CD1c-positive myeloid dendritic cell (primary cell): Measurements from ENCODE around the gene CDC45.

Experiments
- DNase-seq: peaks from one replicate; pipeline ENCODE4 v3.0.0-alpha.2; 2016; ENCODE audit errors: extremely low spot score

CDC45 gene

DNA sequence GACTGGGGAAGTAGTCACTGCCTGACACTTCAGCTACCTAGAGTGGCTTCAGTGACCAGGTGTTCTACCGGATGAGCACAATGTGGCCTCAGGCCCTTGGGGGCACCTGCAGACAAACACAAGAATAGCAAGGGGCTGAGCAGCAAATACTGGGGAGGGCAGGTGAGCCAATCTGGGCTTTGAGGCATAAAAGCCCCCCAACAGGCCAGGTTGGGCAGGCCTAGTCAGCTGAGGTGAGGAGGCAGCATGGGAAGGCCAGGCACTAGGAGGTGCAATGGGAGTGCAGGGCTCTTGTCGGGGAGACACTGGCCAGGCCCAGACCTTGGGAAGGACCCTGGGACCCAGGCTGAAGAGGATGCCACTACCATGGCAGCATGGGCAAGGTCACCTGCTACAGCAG lies 9.7 kb upstream of the CDC45 start:
- no peak for DNase-seq

DNA sequence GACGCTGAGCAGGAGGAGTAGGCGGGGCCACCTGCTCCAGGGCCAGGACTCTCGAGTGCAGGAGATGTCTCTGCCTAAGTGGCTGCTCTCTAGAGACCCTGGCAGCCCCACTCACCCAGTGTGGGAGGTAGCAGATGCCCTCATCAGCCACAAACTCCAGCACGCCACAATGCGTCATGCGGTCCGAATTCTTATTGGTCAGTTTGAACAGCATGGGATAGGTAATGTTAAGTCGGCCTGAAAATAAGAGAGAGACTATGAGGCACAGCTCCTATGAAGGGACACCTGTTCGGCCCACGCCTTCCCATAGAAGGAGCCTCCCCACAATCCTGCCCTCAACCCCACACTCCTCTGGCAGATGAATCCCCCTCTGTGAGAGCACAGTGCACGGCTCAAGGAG lies 8.1 kb upstream of the CDC45 start:
- DNase-seq: no peak

DNA sequence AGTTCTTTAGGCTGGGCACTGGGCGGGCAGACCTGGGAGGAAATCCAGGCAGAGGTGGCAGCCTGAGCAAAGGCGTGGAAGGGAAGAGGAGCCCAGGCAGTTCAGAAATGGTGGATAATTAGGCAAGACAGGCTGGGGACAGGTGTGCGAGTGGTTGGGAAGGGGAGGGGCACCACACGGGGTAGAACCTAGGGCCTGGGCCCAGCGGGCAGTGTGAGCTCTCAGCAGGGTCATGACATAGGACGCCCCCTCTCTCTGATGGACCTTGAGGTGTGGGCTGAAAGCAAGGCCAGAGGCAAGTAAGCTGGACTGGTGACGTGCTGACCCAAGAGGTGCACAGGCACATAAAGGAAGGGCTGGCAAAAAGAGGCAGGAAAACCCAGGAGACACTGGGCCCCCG lies 7.5 kb upstream of the CDC45 start:
- no peak for DNase-seq

DNA sequence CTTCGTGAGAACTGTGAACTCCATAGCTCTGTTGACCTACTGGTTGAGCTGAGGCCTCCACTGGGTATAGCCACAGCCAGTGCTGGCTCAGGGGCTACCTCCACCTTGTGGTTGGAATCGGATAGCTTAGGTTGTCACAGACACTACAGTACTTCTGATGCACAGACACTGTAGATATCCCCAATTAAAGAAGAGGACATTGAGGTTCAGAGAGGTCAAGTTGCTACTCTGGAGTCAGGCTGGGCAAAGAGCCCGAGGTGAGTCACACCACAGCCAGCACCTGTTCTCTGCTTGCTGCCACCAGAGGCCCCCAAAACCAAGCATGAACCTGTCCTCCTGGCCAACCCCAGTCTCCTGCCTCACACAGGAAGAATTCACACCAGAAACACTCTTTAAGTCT lies 6.1 kb upstream of the CDC45 start:
- no peak for DNase-seq

DNA sequence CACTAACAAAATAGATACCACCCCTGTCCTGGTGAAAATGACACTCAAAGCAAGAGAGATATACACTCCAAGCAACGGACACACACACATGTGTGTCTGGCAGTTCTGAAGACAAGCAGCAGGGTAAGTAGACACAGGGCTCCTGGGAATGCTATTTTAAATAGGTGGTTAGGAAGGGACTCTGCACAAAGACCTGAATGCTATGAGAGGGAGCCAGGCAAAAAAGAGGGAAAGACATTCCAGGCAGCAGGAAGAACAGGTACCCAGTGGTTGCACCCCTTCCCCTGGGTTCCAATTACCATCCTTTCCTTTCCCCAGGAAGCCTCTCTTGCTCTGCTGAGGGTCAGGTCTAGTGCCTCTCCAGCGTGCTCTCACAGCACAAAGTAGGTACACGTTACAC lies 3.7 kb upstream of the CDC45 start:
- no peak for DNase-seq

DNA sequence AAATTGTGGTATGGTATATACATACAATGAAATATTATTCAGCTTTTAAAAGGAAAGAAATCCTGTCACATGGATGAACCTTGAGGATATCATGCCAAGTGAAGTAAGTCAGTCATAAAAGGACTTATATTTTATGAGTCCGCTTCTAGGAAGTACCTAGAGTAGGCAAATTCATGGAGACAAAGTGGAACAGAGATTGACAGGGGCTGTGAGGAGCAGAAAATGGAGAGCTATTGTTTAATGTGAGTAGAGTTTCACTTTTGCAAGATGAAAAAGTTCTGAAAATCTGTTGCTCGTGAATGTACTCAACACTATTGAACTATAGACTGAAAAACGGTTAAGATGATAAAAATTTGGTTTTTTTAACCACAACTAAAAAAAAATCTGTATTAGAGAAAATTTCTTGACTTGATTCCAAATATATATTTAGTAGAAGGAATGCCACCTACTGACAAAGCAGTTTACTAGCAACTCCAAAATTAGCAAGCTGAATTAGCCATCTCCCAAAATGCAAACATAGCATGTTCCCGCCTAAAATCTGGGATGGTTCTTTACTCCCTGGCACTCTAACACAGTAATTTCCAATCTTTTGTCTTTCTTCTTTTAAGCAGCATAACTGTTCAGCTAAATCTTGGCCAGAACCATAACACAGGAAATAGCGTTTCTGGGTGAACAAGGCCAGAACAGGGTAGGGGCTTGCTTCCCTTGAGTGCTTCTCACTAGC lies 2.2 kb upstream of the CDC45 start:
- DNase-seq: peak; percentile 2

DNA sequence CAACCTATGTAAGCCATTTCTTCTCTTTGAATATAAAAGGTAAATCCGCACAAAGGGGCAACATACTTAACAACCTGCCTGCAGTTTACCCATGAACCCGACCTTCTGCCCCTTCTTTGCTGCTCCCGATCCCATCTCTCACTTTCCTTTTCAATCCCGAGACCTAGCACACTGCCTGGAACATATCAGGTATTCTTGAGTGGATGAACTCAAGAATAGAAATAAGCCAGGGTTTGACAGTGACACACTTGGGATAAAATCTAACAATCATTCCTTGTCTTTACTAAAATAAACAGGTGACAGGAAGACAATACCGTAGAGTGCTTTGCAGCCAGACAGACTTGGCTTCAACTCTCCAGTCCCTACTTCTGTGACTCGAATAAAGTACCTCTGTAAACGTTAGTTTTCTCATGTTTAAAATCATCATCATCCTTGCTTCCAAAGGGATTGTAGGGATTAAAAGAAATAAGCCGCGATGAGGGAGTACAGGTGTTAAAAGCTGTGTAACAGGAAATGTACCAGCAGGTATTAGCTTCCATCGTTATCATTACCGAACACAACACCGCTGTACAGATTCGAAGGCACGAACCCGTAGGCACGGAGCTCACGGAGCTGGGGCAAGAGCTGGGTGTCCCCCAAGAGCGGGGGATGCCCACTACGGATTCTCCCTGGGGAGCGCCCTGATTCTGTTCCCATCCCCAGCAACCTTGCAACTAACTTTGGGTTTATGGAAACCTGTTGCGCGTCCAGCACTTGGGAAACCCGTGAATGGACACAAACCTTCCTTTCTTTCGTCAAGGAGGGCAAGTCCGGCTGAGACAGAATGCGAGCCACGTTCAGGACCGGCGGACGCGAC lies 1.4 kb upstream of the CDC45 start:
- no peak for DNase-seq

DNA sequence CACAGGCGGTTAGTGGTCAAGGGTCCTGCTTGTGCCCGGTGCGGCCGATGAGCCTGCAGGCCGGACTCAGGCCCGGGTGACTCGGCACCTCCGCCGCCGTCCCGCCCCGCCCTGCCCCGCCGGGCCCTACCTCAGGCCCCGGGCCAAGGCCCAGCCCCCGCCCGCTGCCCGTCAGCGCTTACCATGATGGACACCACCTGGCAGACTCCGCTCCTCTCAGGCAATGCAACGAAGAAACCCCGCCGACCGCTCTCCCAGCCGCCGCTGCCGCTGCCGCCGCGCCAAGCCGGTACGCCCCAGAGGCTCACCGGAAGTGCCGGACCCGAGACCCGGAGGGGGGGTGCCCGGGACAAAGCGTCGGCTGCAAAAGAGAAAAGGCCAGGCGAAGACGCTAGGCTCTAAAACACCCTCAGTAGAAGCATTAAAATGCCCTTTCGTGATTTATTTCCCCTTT lies 792 bp upstream of the CDC45 start, which contains the start of gene UFD1:
TSS of gene UFD1 (minus strand) at position 293 of the 454 bp plus-strand sequence. CDS start at position 185, 108 bp downstream.
- peak; percentile 79 for DNase-seq

DNA sequence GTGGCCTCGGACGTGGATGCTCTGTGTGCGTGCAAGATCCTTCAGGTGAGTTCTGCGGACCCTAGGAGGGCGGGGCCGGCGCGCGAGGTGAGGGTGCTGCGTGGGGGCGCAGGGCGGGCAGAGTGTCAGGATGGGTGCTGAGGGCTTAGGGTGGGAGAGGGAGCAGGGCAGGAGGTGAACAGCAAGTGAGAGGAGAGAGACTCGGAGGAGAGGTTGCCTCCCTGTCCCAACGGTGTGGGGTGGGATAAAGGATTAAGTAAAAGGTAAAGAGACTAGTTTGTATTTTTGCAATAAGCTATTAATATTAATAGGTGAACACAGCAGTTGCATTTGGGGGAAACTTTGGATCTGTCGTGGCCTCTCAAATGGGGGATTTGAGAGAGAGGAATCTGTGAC lies 451 bp downstream of the CDC45 start:
- no peak for DNase-seq

DNA sequence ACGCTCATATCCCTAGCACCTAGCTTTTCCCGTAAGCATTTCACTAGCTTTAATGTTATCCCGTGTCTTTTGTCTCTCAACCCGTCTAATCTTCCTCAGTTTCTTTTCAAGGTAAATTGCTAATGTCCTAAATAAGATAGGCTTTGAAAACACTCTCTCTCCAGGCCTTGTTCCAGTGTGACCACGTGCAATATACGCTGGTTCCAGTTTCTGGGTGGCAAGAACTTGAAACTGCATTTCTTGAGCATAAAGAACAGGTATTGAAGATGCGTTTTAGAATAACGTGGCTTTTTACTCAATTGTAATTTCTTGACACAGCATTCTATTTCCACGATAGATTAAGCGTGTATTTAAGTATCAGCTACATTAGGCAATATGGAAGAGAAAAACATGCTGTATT lies 1.1 kb downstream of the CDC45 start:
- no peak for DNase-seq

DNA sequence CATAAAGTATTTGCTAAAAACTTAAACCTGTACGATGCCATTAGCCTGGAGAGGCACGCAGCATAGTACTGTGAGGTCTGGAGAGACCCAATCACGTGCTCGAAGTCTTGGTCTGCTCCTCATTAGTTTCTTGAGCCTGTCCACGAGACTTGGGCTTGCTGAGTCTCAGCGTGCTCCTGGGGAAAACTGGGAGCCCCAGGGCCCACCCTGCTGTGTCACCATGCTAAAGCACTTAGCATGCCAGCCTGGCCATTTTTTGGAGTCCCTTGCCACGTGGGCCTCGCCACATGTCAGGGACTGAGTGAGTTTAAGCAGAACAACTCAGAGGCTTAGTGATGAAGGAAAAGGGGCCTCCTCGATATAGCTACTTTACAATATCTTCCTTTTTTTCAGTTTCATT lies 2.6 kb downstream of the CDC45 start:
- DNase-seq: no peak

DNA sequence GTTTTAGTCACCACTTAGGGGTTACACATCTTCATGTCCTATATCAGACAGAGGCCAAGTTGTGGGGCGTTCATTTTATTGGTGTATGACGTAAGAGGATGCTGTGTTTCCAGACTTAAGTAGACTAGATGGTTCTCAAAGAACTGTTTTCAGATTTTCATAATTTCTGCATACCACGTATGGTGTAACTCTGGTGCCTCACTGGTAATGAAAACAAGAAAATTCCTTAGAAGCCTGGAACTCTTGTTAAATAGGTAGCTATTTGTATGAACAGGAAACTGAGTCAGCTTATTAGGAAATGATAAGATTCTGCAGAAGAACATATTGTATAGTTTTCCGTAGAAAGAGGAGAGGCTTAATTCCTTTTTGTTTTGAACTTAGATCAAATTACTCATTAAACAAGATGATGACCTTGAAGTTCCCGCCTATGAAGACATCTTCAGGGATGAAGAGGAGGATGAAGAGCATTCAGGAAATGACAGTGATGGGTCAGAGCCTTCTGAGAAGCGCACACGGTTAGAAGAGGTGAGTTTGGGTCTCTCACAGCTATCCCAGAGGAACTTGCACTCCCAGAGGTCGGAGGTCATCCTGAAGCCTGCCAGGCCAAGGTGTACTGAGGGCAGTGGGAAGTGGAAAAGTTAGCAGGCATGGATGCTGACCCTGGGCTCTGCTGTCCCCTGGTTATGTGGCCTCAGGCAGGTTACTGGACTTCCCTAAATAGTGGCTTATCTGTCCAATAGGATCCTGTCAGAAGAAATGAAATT lies 3.9 kb downstream of the CDC45 start:
- DNase-seq: no peak

DNA sequence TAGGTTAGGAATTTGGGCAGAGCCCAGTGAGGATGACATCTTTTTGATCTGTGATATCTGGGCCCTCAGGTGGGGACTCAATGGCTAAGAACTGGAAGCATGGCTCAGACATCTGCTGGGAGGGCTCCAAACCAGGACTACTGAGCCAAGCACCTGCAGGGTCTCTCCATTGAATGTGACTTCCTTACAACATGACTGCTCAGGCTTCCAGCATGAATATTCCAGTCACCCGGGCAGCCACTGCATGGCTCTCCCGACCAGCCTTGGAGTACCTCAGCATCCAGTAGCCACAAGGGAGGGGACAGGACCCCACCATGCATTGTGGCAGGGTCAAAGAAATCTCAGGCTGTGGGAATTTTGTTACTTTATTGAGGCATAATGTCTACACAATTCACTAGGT lies 8.6 kb downstream of the CDC45 start:
- no peak for DNase-seq

DNA sequence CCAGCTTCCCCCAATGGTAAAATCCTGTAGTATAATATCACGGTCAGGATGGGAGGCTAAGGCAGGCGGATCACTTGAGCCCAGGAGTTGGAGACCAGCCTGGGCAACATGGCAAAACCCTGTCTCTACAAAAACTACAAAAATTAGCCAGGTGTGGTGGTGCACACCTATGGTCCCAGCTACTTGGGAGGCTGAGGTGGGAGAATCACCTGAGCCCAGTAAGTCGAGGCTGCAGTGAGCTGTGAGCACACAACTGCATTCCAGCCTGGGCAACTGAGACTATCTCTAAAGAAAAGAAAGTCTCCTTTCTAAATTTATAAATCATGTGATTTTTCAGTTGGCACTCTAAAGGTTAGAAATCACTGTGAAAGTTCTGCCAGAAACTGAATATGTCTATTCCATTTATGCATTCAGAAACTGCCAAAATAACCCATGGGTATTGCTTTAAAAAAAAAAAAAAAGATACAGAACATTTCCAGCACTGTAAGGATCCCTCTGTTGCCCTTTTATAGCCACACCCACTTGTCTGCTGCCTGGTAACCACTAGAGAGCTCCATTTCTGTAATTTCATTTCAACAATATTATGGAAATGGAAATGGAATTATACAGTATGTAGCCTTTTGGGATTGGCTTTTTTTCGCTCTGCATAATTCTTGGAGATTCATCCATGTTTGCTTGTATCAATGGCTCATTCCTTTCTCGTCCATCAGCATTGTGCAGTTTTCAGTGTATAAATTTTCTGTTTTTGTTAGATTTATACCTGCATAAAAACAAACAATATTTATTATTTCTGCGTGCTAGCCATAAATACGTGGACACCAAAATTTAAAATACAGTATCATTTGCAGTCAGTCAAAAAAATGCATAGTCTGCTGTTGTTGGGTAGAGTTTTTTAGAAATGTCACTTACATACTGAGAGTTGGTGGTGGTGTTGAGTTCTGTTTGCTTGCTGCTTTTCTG lies 9.4 kb downstream of the CDC45 start:
- no peak for DNase-seq

DNA sequence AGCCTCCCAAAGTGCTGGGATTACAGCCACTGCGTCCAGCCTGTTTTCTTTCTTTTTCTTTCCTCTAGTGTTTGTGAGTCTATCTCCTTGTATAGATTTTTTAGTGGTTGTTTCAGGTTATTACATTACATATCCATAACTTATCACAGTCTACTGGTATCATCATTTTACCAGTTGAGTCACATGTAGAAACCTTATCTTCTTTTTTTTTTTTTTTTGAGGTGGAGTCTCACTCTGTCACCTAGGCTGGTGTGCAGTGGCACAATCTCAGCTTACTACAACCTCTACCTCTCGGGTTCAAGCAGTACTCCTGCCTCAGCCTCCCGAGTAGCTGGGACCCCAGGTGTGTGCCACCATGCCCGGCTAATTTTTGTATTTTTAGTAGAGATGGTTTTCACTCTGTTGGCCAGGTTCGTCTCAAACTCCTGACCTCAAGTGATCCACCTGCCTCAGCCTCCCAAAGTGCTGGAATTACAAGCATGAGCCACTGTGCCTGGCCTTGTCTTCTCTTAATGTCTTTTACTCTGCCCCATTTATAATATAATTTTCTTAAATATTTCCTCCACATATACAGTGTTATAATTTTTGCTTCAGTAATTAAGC lies 11.0 kb downstream of the CDC45 start:
- no peak for DNase-seq

DNA sequence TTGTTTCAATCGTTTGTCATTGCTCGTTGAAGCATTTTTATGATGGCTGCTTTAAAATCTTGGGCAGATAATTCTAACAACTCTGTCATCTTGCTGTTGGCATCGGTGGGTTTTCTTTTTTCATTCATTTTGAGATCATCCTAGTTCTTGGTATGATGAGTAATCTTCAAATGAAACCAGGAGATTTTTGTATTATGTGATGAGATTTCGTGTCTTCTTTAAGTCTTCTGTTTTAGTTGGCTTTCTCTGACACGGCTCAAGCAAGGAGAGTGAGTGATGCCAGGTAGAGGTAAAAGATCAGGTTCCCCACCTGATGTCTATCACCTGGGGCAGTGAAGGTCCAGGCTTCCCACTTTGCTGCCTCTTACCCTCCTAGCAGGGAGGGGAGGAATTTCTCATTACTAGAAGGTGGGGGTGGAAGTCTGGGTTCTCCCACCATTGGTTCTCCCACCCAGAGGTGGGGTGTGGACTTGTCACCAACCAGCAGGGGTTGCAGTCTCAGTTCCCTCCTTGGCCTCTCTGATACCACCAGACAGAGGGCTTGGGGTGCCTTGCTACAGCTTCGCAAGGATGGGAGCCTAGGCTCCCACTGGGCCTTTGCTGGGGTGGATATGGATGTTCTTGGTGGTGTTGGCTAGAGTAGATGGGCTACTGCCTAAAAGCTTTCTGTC lies 12.9 kb downstream of the CDC45 start:
- DNase-seq: no peak

DNA sequence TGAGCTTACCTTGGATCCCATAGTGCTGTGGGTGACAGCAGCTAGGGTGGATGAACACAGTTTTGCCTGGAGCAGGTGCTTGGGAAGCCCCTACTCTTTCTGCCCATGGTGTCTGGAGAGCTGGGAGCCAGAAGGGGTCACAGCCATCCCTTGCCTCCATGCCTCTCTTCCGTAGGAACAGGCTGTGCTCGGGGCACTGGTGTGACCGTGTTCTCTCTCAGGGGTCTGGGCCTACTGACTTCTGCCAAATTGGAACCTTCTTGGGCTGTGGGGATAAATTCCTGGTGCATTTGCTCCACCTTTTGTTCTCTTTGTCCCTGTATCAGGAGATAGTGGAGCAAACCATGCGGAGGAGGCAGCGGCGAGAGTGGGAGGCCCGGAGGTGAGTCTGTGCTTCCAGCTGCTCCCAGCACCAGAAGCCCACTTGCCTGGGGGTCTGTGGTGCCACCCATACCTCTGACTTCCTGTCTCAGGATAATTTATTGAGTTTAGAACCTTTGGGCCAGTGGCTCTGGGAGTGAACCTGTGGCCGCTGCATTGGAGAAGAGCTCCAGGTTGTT lies 14.4 kb downstream of the CDC45 start:
- no peak for DNase-seq

DNA sequence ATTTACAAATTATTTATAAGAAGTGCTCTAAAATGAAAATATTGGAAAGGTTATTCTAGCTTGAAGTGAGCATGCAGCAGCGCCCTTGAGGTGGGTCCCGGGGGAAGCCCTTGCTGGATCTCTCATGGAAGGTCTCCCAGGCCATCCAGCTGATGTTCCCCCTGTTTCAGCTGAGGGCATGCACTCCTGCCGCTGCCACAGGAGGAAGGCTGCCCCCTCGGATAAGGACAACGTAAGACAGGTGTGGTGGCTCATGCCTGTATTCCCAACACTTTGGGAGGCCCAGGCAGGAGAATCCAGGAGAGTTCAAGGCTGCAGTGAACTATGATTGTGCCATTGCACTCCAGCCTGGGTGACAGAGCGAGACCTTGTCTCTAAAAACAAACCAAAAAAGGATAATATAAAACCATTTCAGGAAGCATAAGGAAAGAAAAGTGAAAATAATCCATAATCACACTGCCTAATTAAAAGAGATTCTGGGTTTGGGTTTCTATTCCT lies 15.0 kb downstream of the CDC45 start:
- DNase-seq: no peak

DNA sequence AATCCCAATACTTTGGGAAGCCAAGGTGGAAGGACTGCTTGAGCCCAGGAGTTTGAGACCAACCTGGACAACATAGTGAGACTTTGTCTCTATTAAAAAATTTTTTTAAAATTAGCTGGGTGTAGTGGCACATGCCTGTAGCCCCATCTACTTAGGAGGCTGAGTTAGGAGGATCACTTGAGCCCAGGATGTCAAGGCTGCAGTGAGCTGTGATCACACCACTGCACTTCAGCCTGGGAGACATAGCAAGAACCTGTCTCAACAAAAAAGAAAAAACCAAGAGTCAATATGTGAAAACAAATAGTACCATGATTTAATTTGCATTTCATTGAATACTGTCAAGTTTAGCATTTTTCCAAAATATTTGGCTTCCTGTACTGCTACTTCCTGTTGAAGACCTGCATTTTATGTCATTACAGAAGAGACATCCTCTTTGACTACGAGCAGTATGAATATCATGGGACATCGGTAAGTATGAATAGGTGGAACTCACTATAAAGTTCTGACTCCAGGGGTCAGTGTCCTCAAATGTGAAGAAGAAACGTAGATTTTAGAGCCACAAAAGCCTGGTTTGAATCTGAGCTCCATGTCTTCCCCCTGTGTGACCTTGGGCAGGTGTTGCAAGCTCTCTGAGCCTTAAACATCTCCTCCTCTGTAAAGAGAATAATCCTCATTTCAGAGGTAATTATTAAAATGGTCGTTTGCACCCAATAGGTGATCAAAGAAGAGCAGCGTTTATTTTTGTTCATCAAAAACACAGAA lies 16.0 kb downstream of the CDC45 start:
- DNase-seq: no peak
